Activated CD4-positive, alpha-beta T cell treated with anti-CD3 and anti-CD28 coated beads, Interleukin-2, amount 10 ng/mL, durations not matched to agents 7 days and 5 days (primary cell): ENCODE measurements around the gene AGBL5. TPM values are rescaled to one million over a fixed set of nuclear protein-coding genes. Genes with fewer than 3 reads are reported as not detected.
A peak's percentile ranks its signal among the peaks of the same experiment; 100 is the strongest.

Source experiments
- CTCF ChIA-PET: fragments of 350-600 bp; sonication (Branson Sonifier 250); formaldehyde crosslinking; loops from one replicate; lab custom pipeline; 2021; ENCODE audit warnings: antibody characterized with exemption; lab: Charles Lee
- POLR2A ChIA-PET: fragments of 350-600 bp; sonication (Branson Sonifier 250); formaldehyde crosslinking; loops from one replicate; lab custom pipeline; 2021; ENCODE audit warnings: antibody characterized with exemption; lab: Charles Lee
- DNase-seq: peaks from one replicate; pipeline ENCODE4 v3.0.0-alpha.2; 2020
- H3K27ac Mint-ChIP-seq: one replicate; pipeline ENCODE4 v1.8.0; 2021; ENCODE audit warnings: mild to moderate bottlenecking, moderate library complexity, mixed read lengths
- H3K27me3 Mint-ChIP-seq: one replicate; pipeline ENCODE4 v1.8.0; 2021; ENCODE audit warnings: mixed read lengths
- H3K36me3 Mint-ChIP-seq: one replicate; pipeline ENCODE4 v1.8.0; 2021; ENCODE audit warnings: low read depth, mixed read lengths
- H3K4me1 Mint-ChIP-seq: one replicate; pipeline ENCODE4 v1.8.0; 2021; ENCODE audit warnings: mixed read lengths
- H3K4me3 Mint-ChIP-seq: one replicate; pipeline ENCODE4 v1.8.0; 2021; ENCODE audit warnings: mild to moderate bottlenecking, moderate library complexity, mixed read lengths
- H3K9me3 Mint-ChIP-seq: one replicate; pipeline ENCODE4 v1.8.0; 2021; ENCODE audit warnings: mixed read lengths
- total RNA-seq, 2 experiments: library from RNA; stranded (reverse); gene quantifications; one replicate each; pipeline ENCODE4 v1.2.3, GENCODE V29; 2021

The AGBL5 gene
- total RNA-seq, 2 experiments from 2014 or later = 17.9 to 19.1 TPM

- H3K4me1 Mint-ChIP-seq = no peaks in the 10 kb centered on the region
- H3K36me3 Mint-ChIP-seq = peaks cover 17% of the 10 kb centered on the region
- H3K27ac Mint-ChIP-seq = no peak overlapping the region
- H3K9me3 Mint-ChIP-seq = no peaks in the 10 kb centered on the region
- CTCF ChIA-PET = interaction anchor here (1.0 to 1.8 kb wide), 4 partner anchors 24 to 214 kb away, joined by 3 to 4 read pairs (median 4); partner anchors contain the start of gene TMEM214
- POLR2A ChIA-PET = interaction anchor here (0.5 to 1.0 kb wide), 2 partner anchors 11 to 43 kb away, joined by 3 read pairs; partner anchors contain the start of gene OST4
- H3K27me3 Mint-ChIP-seq = no peaks in the 10 kb centered on the region
- no peak for DNase-seq
- no peak overlapping the region for H3K4me3 Mint-ChIP-seq
These were observed 8.9 kb downstream of the AGBL5 start for GRCh38 chr2:27060323-27060722.

GRCh38 chr2:27065128-27065527 is 13.7 kb downstream of the AGBL5 start:
- ChIA-PET POLR2A (interaction anchor here (1.4 kb wide), 1 partner anchor 14 kb away, joined by 4 read pairs; no protein-coding TSS in a partner anchor), CTCF (interaction anchor here (1.1 kb wide), 1 partner anchor 103 kb away, joined by 3 read pairs; no protein-coding TSS in a partner anchor)
- Mint-ChIP-seq H3K4me3 (no peak overlapping the region), H3K36me3 (peaks cover 36% of the 10 kb centered on the region), H3K27me3 (no peaks in the 10 kb centered on the region), H3K4me1 (peaks cover 21% of the 10 kb centered on the region), H3K9me3 (no peaks in the 10 kb centered on the region), H3K27ac (no peak overlapping the region)
- DNase-seq = no peak

- Mint-ChIP-seq H3K4me3 (no peak overlapping the region), H3K9me3 (no peaks in the 10 kb centered on the region), H3K27ac (peak overlapping the region; percentile 60), H3K4me1 (peaks cover 35% of the 10 kb centered on the region), H3K36me3 (peaks cover 43% of the 10 kb centered on the region), H3K27me3 (no peaks in the 10 kb centered on the region)
- no peak for DNase-seq
- ChIA-PET POLR2A (no interaction called here), CTCF (interaction anchor here (0.6 to 8.7 kb wide), 7 partner anchors 8 to 862 kb away, joined by 3 to 44 read pairs (median 6); no protein-coding TSS in a partner anchor)
These were observed 15.9 kb downstream of the AGBL5 start for GRCh38 chr2:27067385-27067784.

- no peaks in the 10 kb centered on the region for H3K9me3 Mint-ChIP-seq
- H3K4me1 Mint-ChIP-seq = peaks cover 50% of the 10 kb centered on the region
- POLR2A ChIA-PET = no interaction called here
- no peaks in the 10 kb centered on the region for H3K27me3 Mint-ChIP-seq
- CTCF ChIA-PET = interaction anchor here (0.9 to 8.7 kb wide), 3 partner anchors 12 to 17 kb away, joined by 3 to 44 read pairs (median 8); no protein-coding TSS in a partner anchor
- peaks cover 39% of the 10 kb centered on the region for H3K36me3 Mint-ChIP-seq
- no peak for DNase-seq
- H3K27ac Mint-ChIP-seq = peak overlapping the region; percentile 43
- peak overlapping the region; percentile 97 for H3K4me3 Mint-ChIP-seq
These were observed 18.0 kb downstream of the AGBL5 start for GRCh38 chr2:27069436-27069835.

- H3K9me3 Mint-ChIP-seq = no peaks in the 10 kb centered on the region
- no peak for DNase-seq
- CTCF ChIA-PET = interaction anchor here (8.7 kb wide), 1 partner anchor 12 kb away, joined by 44 read pairs; no protein-coding TSS in a partner anchor
- peaks cover 56% of the 10 kb centered on the region for H3K4me1 Mint-ChIP-seq
- H3K27me3 Mint-ChIP-seq = no peaks in the 10 kb centered on the region
- POLR2A ChIA-PET = no interaction called here
- H3K36me3 Mint-ChIP-seq = peaks cover 38% of the 10 kb centered on the region
- peak overlapping the region; percentile 96 for H3K27ac Mint-ChIP-seq
- H3K4me3 Mint-ChIP-seq = peak overlapping the region; percentile 97
These were observed 18.6 kb downstream of the AGBL5 start for GRCh38 chr2:27069961-27070618.

DNA sequence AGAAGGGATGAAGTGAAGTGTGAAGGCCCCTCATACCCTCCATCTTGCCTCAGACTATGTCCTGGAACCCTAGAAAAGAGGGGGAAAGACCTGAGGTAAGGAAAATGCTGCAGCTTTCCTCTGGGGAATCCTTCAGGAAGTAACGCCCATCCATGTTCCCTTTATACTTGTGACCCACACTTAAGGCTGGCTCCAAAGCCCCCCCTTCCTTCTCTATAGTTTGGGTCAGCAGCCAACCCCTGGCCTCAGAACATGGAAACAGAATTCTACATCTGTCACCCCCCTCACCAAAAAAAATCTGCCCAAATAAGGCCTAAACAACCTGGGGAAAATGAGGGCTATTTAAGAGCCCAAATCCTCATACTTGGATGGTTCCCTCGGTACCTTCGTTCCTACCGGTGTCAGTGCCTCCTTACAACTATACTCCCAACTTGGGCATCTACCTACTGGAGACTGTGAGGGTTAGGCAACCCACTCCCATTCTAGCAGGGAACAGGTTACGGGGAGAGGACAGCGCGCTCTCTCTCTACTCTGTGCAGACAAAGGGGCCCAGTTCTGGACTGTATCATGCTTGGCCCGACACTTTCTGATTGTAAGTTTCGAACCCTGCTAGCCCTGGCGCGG is 19.3 kb downstream of the AGBL5 start:
- ChIA-PET POLR2A (interaction anchor here (0.8 to 1.4 kb wide), 3 partner anchors 10 to 19 kb away, joined by 3 to 9 read pairs (median 6); partner anchors contain the start of gene AGBL5), CTCF (interaction anchor here (0.8 to 8.7 kb wide), 9 partner anchors 11 to 109 kb away, joined by 3 to 44 read pairs (median 4); partner anchors contain the start of genes AGBL5 and KHK)
- Mint-ChIP-seq H3K4me3 (peak overlapping the region; percentile 97), H3K9me3 (no peaks in the 10 kb centered on the region), H3K27ac (peak overlapping the region; percentile 96), H3K4me1 (peaks cover 59% of the 10 kb centered on the region), H3K27me3 (no peaks in the 10 kb centered on the region), H3K36me3 (peaks cover 35% of the 10 kb centered on the region)
- no peak for DNase-seq

DNA sequence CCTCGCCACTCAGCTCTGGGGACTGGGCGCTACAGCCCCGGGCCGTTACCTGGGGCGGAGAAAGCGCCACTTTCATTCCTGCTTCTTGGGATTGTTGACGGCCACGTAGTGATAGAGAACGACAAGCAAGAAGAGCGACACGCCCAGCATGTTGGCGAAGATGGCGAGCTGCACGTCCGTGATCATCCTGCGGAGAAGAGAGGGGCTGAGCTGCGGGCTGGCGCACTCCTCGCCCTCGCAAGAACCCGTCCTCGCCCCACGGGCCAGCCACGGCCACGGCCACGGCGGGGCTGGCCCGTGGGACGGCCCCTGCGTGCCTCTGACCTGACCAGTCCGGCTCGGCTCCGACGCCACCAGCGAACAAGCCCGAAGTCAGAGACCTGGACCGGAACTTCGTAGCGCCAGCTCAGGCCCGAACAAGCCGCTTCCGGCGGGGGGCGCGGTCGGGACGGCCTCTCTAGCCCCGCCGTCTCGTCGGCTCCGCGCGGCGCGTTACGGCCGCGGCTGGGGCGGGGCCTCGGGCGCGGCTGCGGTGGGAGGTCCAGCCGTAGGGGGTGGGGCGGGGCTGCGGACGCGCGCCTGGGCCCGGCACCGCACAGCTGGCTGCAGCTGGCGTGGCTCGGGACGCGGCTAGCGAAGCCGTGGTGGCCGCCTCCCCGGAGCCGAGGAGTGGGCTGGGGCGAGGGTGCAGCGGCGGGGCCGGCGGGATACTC is 20.0 kb downstream of the AGBL5 start, which contains the start of gene OST4:
OST4 (minus strand) TSS at position 378 of the 713 bp plus-strand sequence.
- Mint-ChIP-seq H3K27me3 (no peaks in the 10 kb centered on the region), H3K9me3 (no peaks in the 10 kb centered on the region), H3K4me1 (peaks cover 62% of the 10 kb centered on the region), H3K36me3 (peaks cover 31% of the 10 kb centered on the region), H3K27ac (peak within 1 kb of the TSS; percentile 96), H3K4me3 (peak within 1 kb of the TSS; percentile 97)
- peak; percentile 91 for DNase-seq
- CTCF ChIA-PET = interaction anchor here (0.8 to 8.7 kb wide), 9 partner anchors 10 to 110 kb away, joined by 3 to 44 read pairs (median 4); partner anchors contain the start of genes AGBL5 and KHK
- POLR2A ChIA-PET = interaction anchor here (0.6 to 1.4 kb wide), 4 partner anchors 10 to 28 kb away, joined by 3 to 9 read pairs (median 4); partner anchors contain the start of gene AGBL5

GRCh38 chr2:27071990-27072830 is 20.7 kb downstream of the AGBL5 start:
- CTCF ChIA-PET = interaction anchor here (0.6 to 8.7 kb wide), 13 partner anchors 8 to 284 kb away, joined by 3 to 44 read pairs (median 4); partner anchors contain the start of genes AGBL5, GTF3C2 and KHK
- peak overlapping the region; percentile 89 for H3K27ac Mint-ChIP-seq
- H3K27me3 Mint-ChIP-seq = no peaks in the 10 kb centered on the region
- peak overlapping the region; percentile 81 for H3K4me3 Mint-ChIP-seq
- POLR2A ChIA-PET = interaction anchor here (0.6 to 1.4 kb wide), 3 partner anchors 9 to 29 kb away, joined by 3 to 9 read pairs (median 6); partner anchors contain the start of gene AGBL5
- no peak for DNase-seq
- peaks cover 31% of the 10 kb centered on the region for H3K36me3 Mint-ChIP-seq
- H3K4me1 Mint-ChIP-seq = peaks cover 67% of the 10 kb centered on the region
- H3K9me3 Mint-ChIP-seq = no peaks in the 10 kb centered on the region

GRCh38 chr2:27072920-27073319 is 21.5 kb downstream of the AGBL5 start:
- peak overlapping the region; percentile 81 for H3K4me3 Mint-ChIP-seq
- DNase-seq = no peak
- peaks cover 31% of the 10 kb centered on the region for H3K36me3 Mint-ChIP-seq
- peaks cover under 1% of the 10 kb centered on the region for H3K27me3 Mint-ChIP-seq
- POLR2A ChIA-PET = no interaction called here
- peaks cover 72% of the 10 kb centered on the region for H3K4me1 Mint-ChIP-seq
- H3K9me3 Mint-ChIP-seq = no peaks in the 10 kb centered on the region
- CTCF ChIA-PET = interaction anchor here (0.6 to 8.7 kb wide), 10 partner anchors 9 to 284 kb away, joined by 3 to 44 read pairs (median 4); partner anchors contain the start of genes AGBL5, GTF3C2 and KHK
- peak overlapping the region; percentile 68 for H3K27ac Mint-ChIP-seq

DNA sequence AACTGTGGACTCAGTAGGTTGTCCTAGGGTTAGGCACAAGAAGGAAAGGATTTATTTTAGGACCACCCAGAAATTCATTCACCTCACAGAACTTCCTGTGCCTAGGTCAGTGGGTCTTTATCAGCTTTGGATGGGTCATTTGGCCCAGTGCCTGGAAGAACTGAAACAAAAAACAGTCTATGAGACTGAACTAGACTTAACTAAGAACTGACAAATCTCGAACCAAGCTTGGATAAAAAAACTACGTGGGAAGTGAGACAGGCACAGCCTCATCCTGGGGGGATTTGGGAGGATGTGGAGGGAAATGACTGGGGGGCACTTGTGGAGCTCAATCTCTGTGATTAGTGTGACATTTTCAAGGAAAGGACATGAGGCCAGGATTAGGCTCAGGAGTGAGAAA is 22.3 kb downstream of the AGBL5 start:
- H3K9me3 Mint-ChIP-seq = no peaks in the 10 kb centered on the region
- no peak overlapping the region for H3K4me3 Mint-ChIP-seq
- POLR2A ChIA-PET = interaction anchor here (0.6 kb wide), 1 partner anchor 23 kb away, joined by 3 read pairs; no protein-coding TSS in a partner anchor
- CTCF ChIA-PET = interaction anchor here (1.1 to 8.7 kb wide), 6 partner anchors 8 to 283 kb away, joined by 3 to 44 read pairs (median 8); partner anchors contain the start of genes AGBL5, GTF3C2 and KHK
- peak overlapping the region; percentile 68 for H3K27ac Mint-ChIP-seq
- H3K4me1 Mint-ChIP-seq = peaks cover 72% of the 10 kb centered on the region
- H3K36me3 Mint-ChIP-seq = peaks cover 24% of the 10 kb centered on the region
- peaks cover 2% of the 10 kb centered on the region for H3K27me3 Mint-ChIP-seq
- no peak for DNase-seq
